Suprapubic skin (tissue), 3 donors: ENCODE measurements around the gene PTPRS.

Experiments
- CTCF ChIP-seq, 2 donors: fragments of 200-600 bp in 1 of 2; fragments of 450-650 bp in 1 of 2; sonication (generic) in 1 of 2; IDR thresholded peaks; one replicate each; pipeline ENCODE4 v1.5.1; 2016 to 2019; ENCODE audit warnings: antibody characterized with exemption in 2 of 2, mild to moderate bottlenecking in 1 of 2, moderate library complexity in 1 of 2
- EP300 ChIP-seq: sonication (generic); formaldehyde crosslinking; IDR thresholded peaks from one replicate; pipeline ENCODE4 v1.6.1; 2017; ENCODE audit warnings: antibody characterized with exemption

DNA sequence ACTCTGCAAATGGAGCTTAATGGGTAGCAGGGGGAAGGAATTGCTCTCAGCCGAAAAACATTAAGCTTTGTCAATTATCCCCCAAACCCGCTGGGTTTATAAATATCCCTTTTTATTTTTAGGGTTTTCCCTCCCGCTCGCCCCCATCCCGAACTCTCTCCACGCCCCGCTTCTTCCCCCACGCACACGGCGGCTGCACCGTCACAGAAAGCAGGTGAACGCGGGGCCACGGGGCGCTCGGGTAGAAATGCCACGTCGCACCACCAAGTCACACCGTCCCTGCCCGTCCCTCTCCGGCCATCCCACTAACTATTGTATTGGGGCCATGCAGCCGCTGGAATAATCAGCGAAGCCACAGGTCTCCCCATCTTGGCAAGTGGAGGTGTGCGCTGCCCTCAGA, 3.5 kb downstream of the PTPRS start:
- TF ChIP-seq CTCF (IDR thresholded peaks at IDR 0.05) (no peak), EP300 (no peak)
